Measurements from ENCODE around the gene USP47.

Gene USP47

DNA sequence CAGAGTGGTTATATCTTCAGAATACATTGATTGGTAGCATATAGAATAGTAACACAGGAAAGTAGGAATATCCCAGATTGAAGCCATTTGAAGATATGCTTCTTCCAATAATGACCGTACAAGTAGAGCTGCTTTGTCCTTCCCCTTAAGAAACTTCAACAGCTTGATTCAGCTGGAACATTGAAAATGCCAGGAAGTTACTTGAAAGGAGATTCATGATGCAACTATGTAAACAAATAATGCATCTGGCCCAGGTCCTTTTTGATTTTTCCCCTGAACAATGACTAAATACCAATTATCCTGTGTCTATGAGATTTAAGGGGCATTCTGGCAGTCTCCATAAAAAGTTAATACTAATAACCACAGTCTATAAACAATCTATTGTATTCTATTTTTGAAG, 163.7 kb downstream of the USP47 start:
- no peak for DNase-seq

DNA sequence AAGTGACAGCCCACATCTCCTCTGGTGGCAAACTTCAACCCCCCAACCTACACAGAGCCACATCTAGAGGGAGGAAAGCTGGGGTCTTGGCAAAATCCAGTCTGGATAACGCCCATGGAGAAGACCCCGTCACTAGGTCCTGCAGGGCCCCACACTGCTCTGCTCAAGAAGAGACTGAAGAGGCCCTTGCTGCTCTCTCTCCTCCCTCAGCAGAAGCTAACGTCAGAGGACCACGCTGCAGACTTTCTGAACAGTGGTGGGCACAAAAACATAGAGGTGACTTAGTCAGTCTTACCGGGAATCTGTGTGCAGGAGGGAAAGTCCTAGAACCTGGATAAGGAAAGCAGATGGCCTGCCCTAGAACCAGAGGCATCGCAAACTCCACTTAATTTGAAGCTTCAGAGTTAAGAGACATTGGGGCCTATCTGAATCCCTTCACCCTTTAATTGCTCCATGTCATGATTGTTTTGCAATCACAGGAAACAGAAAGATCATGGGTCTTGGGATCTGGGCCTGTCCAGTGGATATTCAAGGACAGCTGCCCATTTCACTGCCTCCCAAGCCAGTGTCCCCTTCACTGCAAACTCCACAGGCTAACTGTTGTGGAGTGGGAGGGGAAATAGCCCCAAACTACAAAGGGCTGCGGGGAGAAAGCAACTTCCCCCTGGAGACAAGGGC, 164.9 kb downstream of the USP47 start:
- no peak for DNase-seq

DNA sequence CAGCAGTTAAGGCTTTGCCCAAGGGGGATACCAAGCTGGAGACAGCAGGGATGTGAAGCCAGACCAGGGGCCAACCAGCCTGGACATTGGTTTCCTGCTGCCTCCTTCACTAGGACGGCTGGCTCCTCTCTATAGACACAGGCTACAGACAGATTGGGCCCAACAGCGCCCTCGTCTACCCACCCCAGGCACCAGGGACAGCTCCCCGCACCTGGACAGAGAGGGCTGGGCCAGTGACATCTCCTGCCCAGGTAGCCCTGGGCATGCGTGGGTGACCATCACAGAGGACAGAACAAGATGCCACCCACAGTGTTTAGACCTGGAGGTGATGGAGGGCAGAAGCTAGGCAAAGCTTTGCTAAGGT, 165.4 kb downstream of the USP47 start:
- DNase-seq: no peak

DNA sequence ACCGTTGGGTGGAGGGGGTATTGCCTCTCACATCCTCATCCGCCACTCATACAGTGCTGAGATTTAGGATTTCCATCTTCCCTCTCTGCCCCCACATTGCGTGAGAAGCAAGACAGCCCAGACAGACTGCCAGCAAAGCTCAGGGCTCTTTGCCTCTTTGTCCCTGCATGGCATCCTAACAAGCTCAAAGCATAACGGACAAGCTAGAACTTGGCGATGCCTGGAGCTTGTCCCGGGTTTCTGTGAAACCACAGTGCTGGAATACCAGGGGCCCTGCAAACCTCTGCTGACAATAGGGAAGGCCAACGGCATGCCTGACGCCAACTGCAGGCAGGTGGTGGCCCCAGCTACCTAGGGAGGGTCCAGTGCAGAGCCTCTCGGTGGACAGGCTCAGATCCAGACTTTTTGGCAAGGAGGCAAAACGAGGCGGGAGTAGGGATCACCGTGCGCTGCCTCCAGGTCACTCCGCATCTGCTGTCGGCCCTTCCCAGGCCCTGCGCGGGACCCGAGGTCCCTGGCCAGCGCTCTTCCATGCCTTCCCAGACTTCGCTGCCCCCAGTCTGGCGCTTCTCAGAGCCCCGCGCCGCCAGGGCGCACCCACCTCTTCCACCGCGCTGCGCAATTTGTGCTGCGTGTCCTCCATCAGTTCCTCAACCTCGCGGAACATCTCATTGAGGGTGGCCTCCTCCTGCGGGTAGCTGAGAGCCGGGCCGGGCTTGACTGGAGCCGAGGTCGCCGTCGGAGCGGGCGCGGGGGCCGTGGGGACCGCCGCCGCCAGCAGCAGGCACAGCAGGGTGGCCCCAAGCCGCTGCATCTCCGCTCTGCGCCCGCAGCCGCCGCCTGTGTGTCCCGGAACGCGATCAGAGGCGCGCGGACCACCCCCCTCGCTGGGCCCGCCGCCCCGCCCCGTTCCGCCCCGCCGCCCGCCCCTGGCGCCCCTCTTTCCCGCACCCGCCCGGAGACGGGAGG, 166.3 kb downstream of the USP47 start, which contains the start of gene DKK3:
Gene DKK3 (minus strand): TSS at position 858 of the 969 bp plus-strand sequence. CDS start 44 bp downstream, at position 814.
- no peak for DNase-seq

All from GOT3 (cell line).